ENCODE measurements around the gene SMG9.

Gene SMG9

GRCh38 chr19:43718627-43719377 lies 36.0 kb downstream of the SMG9 start:
- Histone ChIP-seq H3K9me3 (replicated peaks; ENCODE audit: insufficient read depth, low read length) (no peaks in the 10 kb centered on the region), H3K36me3 (replicated peaks; ENCODE audit: insufficient read depth, low read length) (no peaks in the 10 kb centered on the region), H3K4me3 (ENCODE audit: low read length) (no peak overlapping the region), H3K9me2 (replicated peaks; ENCODE audit: insufficient read depth, low read length) (no peaks in the 10 kb centered on the region), H4K20me1 (ENCODE audit: insufficient read depth, low read length) (no peaks in the 10 kb centered on the region), H3K27me3 (replicated peaks; ENCODE audit: insufficient read depth, low read length) (peaks cover 30% of the 10 kb centered on the region), H3K4me1 (ENCODE audit: low read length) (no peaks in the 10 kb centered on the region), H3K4me2 (ENCODE audit: low read depth, low read length) (no peak overlapping the region), H3K79me2 (ENCODE audit: low read length) (no peaks in the 10 kb centered on the region), H3F3A (ENCODE audit: insufficient read depth, low read length) (no peaks in the 10 kb centered on the region), H3K27ac (ENCODE audit: low read length) (no peak overlapping the region), H2AFZ (ENCODE audit: low read length) (no peak overlapping the region), H3K9ac (ENCODE audit: low read length) (no peak overlapping the region)
- DNase-seq = no peak
- TF ChIP-seq CTCF (IDR thresholded peaks at IDR 0.05; ENCODE audit: low read length) (no peak), EZH2 (optimal IDR thresholded peaks at IDR 0.05; ENCODE audit: low read depth, low read length) (no peak), EZH2phosphoT487 (IDR thresholded peaks at IDR 0.05; ENCODE audit: low read length) (no peak)

GRCh38 chr19:43715776-43716175 lies 39.0 kb downstream of the SMG9 start, which contains the start of gene IRGC:
Gene IRGC (plus strand): TSS chr19:43716076. CDS start chr19:43718559, 2,483 bp downstream.
- TF ChIP-seq EZH2 (optimal IDR thresholded peaks at IDR 0.05; ENCODE audit: low read depth, low read length) (no peak), EZH2phosphoT487 (IDR thresholded peaks at IDR 0.05; ENCODE audit: low read length) (no peak), CTCF (IDR thresholded peaks at IDR 0.05; ENCODE audit: low read length) (no peak)
- Histone ChIP-seq H2AFZ (ENCODE audit: low read length) (no peak within 1 kb of the TSS), H4K20me1 (ENCODE audit: insufficient read depth, low read length) (no peaks in the 10 kb centered on the region), H3K4me3 (ENCODE audit: low read length) (no peak within 1 kb of the TSS), H3K4me1 (ENCODE audit: low read length) (no peaks in the 10 kb centered on the region), H3K9me2 (replicated peaks; ENCODE audit: insufficient read depth, low read length) (no peaks in the 10 kb centered on the region), H3K9ac (ENCODE audit: low read length) (no peak within 1 kb of the TSS), H3K4me2 (ENCODE audit: low read depth, low read length) (no peak within 1 kb of the TSS), H3K27me3 (replicated peaks; ENCODE audit: insufficient read depth, low read length) (peaks cover 30% of the 10 kb centered on the region), H3K9me3 (replicated peaks; ENCODE audit: insufficient read depth, low read length) (no peaks in the 10 kb centered on the region), H3F3A (ENCODE audit: insufficient read depth, low read length) (no peaks in the 10 kb centered on the region), H3K79me2 (ENCODE audit: low read length) (no peaks in the 10 kb centered on the region), H3K27ac (ENCODE audit: low read length) (no peak within 1 kb of the TSS), H3K36me3 (replicated peaks; ENCODE audit: insufficient read depth, low read length) (no peaks in the 10 kb centered on the region)
- no peak for DNase-seq

GRCh38 chr19:43713208-43713607 lies 41.6 kb downstream of the SMG9 start:
- H3K27me3 ChIP-seq (replicated peaks; ENCODE audit: insufficient read depth, low read length) = peaks cover 15% of the 10 kb centered on the region
- H3K4me3 ChIP-seq (ENCODE audit: low read length) = no peak overlapping the region
- H3K4me1 ChIP-seq (ENCODE audit: low read length) = no peaks in the 10 kb centered on the region
- no peaks in the 10 kb centered on the region for H4K20me1 ChIP-seq (ENCODE audit: insufficient read depth, low read length)
- DNase-seq = no peak
- H3K27ac ChIP-seq (ENCODE audit: low read length) = no peak overlapping the region
- H3F3A ChIP-seq (ENCODE audit: insufficient read depth, low read length) = no peaks in the 10 kb centered on the region
- no peak overlapping the region for H3K9ac ChIP-seq (ENCODE audit: low read length)
- H3K4me2 ChIP-seq (ENCODE audit: low read depth, low read length) = no peak overlapping the region
- no peaks in the 10 kb centered on the region for H3K9me3 ChIP-seq (replicated peaks; ENCODE audit: insufficient read depth, low read length)
- TF ChIP-seq EZH2phosphoT487 (IDR thresholded peaks at IDR 0.05; ENCODE audit: low read length) (no peak), EZH2 (optimal IDR thresholded peaks at IDR 0.05; ENCODE audit: low read depth, low read length) (no peak), CTCF (IDR thresholded peaks at IDR 0.05; ENCODE audit: low read length) (no peak)
- no peaks in the 10 kb centered on the region for H3K79me2 ChIP-seq (ENCODE audit: low read length)
- H3K9me2 ChIP-seq (replicated peaks; ENCODE audit: insufficient read depth, low read length) = no peaks in the 10 kb centered on the region
- no peak overlapping the region for H2AFZ ChIP-seq (ENCODE audit: low read length)
- H3K36me3 ChIP-seq (replicated peaks; ENCODE audit: insufficient read depth, low read length) = no peaks in the 10 kb centered on the region

All from MM.1S (cell line).